PC-9 (cell line): ENCODE results near the gene C17orf100. TPM values are rescaled to one million over a fixed set of nuclear protein-coding genes. Genes with fewer than 3 reads are reported as not detected.
"Not testable (repeated sequence)": the region's sequence is repeated elsewhere in the genome, so short reads cannot be mapped to it uniquely, and the experiment has no call there.

ENCODE experiments used
- BruUV-seq: library from RNA; stranded (reverse); fragments of 400-500 nt; replicated peaks from 2 replicates; lab custom pipeline; 2021; lab: Mats Ljungman, UMichigan
- CTCF ChIA-PET: fragments of 300-600 bp; sonication (Branson Sonifier 250); formaldehyde crosslinking; loops from one replicate; lab custom pipeline; 2022; ENCODE audit warnings: antibody characterized with exemption; lab: Charles Lee
- POLR2A ChIA-PET: fragments of 300-600 bp; sonication (Branson Sonifier 250); formaldehyde crosslinking; loops from one replicate; lab custom pipeline; 2022; ENCODE audit warnings: antibody characterized with exemption; ENCODE audit not compliant: unreplicated experiment; lab: Charles Lee
- DNase-seq, 2 experiments: peaks; one replicate each; pipeline versions ENCODE4 v3.0.0 to v3.0.0-alpha.2; 2015 to 2022; ENCODE audit warnings: mixed read lengths in 1 of 2
- H2AFZ ChIP-seq: fragments of 200-600 bp; sonication (generic); 2 replicates; pipeline ENCODE4 v1.8.1; 2017; ENCODE audit warnings: antibody characterized with exemption
- H3F3A ChIP-seq: fragments of 200-600 bp; sonication (generic); 2 replicates; pipeline ENCODE4 v1.8.1; 2017; ENCODE audit warnings: antibody characterized with exemption, mild to moderate bottlenecking, low read depth; ENCODE audit not compliant: insufficient read depth
- H3K27ac ChIP-seq: fragments of 200-600 bp; sonication (generic); 2 replicates; pipeline ENCODE4 v1.6.1; 2016; ENCODE audit warnings: mixed run types
- H3K27me3 ChIP-seq: fragments of 200-600 bp; sonication (generic); 2 replicates; pipeline ENCODE4 v1.6.1; 2016; ENCODE audit warnings: low read depth, mixed run types; ENCODE audit not compliant: insufficient read depth
- H3K36me3 ChIP-seq: fragments of 200-600 bp; sonication (generic); 2 replicates; pipeline ENCODE4 v1.6.1; 2016; ENCODE audit warnings: low read depth, mixed run types
- H3K4me1 ChIP-seq: fragments of 200-600 bp; sonication (generic); replicated peaks from 2 replicates; pipeline ENCODE4 v1.6.1; 2016; ENCODE audit warnings: mixed run types; ENCODE audit not compliant: insufficient read depth
- H3K4me2 ChIP-seq: fragments of 200-600 bp; sonication (generic); 2 replicates; pipeline ENCODE4 v1.6.1; 2017; ENCODE audit warnings: mixed run types
- H3K4me3 ChIP-seq: fragments of 200-600 bp; sonication (generic); 2 replicates; pipeline ENCODE4 v1.6.1; 2016; ENCODE audit warnings: mixed run types
- H3K79me2 ChIP-seq: fragments of 200-600 bp; sonication (generic); 2 replicates; pipeline ENCODE4 v1.6.1; 2017; ENCODE audit warnings: low read depth, mixed run types
- H3K9me2 ChIP-seq: fragments of 200-600 bp; sonication (generic); 2 replicates; pipeline ENCODE4 v1.8.1; 2017; ENCODE audit warnings: mild to moderate bottlenecking; ENCODE audit not compliant: insufficient read depth
- H3K9me3 ChIP-seq: fragments of 200-600 bp; sonication (generic); 2 replicates; pipeline ENCODE4 v1.8.1; 2016; ENCODE audit warnings: low read depth; ENCODE audit not compliant: insufficient read depth
- H4K20me1 ChIP-seq: fragments of 200-600 bp; sonication (generic); 2 replicates; pipeline ENCODE4 v1.8.1; 2017; ENCODE audit not compliant: insufficient read depth
- EZH2 ChIP-seq: fragments of 200-600 bp; sonication (generic); IDR thresholded peaks from 2 replicates; pipeline ENCODE4 v1.8.0; 2017; ENCODE audit warnings: antibody characterized with exemption, low read depth
- intact Hi-C: fragments of 100-400 bp; cut with micrococcal nuclease; formaldehyde crosslinking; loops from one replicate; pipeline ENCODE4 v1.10.0; 2022; ENCODE audit not compliant: unreplicated experiment
- total RNA-seq: library from RNA; stranded (reverse); gene quantifications from 2 replicates; pipeline ENCODE4 v1.2.3, GENCODE V29; 2021
- TF ChIP-seq, protein P1 (sequence below): fragments of 200-600 bp; sonication (generic); conservative IDR thresholded peaks from 2 replicates; pipeline ENCODE4 v1.6.1; 2017; ENCODE audit warnings: mixed run types, antibody characterized with exemption, mild to moderate bottlenecking, moderate library complexity

Gene C17orf100
- total RNA-seq, 1 experiment from 2014 or later, result 4.4 TPM

DNA sequence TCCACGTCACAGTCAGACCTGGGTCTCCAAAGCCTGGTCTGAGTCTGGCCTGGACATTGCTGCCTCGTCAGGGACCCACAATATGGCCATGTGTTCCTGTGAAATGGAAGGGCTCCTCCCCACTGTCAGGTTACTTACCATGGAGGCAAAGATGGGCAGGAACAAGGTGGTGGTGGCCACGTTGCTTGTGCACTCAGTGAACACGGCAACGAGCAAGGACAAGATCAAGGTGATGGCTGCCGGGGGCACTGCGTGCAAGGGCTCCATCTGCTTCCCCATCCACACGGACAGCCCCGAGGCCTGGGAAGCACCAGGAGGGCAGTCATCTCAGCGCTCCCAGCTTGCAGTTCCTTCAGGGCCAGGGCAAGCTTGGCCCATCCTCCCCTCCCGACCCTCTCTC, 39.1 kb downstream of the C17orf100 start:
- peaks cover 12% of the 10 kb centered on the region; the same call in 1 of the 2 replicates for H3K27me3 ChIP-seq
- H3K27ac ChIP-seq, result no peak overlapping the region
- no peaks in the 10 kb centered on the region for H3K9me3 ChIP-seq
- no peaks in the 10 kb centered on the region for H3K36me3 ChIP-seq
- no peaks in the 10 kb centered on the region for H4K20me1 ChIP-seq
- no peaks in the 10 kb centered on the region for H3F3A ChIP-seq
- intact Hi-C loops, result no loop called here
- POLR2A ChIA-PET, result no interaction called here
- H2AFZ ChIP-seq, result no peak overlapping the region
- no peak for DNase-seq
- no peak overlapping the region for H3K4me2 ChIP-seq
- CTCF ChIA-PET, result no interaction called here
- BruUV-seq, result no TSS peak
- TF ChIP-seq, protein P1, sequence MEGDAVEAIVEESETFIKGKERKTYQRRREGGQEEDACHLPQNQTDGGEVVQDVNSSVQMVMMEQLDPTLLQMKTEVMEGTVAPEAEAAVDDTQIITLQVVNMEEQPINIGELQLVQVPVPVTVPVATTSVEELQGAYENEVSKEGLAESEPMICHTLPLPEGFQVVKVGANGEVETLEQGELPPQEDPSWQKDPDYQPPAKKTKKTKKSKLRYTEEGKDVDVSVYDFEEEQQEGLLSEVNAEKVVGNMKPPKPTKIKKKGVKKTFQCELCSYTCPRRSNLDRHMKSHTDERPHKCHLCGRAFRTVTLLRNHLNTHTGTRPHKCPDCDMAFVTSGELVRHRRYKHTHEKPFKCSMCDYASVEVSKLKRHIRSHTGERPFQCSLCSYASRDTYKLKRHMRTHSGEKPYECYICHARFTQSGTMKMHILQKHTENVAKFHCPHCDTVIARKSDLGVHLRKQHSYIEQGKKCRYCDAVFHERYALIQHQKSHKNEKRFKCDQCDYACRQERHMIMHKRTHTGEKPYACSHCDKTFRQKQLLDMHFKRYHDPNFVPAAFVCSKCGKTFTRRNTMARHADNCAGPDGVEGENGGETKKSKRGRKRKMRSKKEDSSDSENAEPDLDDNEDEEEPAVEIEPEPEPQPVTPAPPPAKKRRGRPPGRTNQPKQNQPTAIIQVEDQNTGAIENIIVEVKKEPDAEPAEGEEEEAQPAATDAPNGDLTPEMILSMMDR, result no peak
- no peak for TF ChIP-seq EZH2
- no peaks in the 10 kb centered on the region for H3K4me1 ChIP-seq
- H3K9me2 ChIP-seq, result no peaks in the 10 kb centered on the region
- no peak overlapping the region for H3K4me3 ChIP-seq
- H3K79me2 ChIP-seq, result no peaks in the 10 kb centered on the region

DNA sequence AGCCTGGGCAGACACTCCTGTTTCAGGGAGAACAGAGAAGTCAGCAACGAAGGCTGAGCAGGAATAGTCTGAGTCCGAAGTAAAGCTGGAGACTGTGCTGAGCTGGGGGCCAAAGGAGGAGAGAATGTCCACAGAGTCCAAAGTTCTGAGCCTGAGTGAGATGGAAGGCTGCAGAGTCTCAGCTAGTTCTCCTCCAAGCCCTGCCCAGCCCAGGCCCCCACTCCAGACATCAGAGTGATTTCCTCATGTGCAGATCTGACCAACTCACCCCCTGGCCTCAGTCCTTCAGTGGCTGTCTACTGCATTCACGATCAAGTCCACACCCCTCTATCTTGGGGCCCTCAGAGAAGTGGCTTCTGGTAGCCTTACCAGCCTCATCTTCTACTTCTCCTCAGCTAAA, 40.0 kb downstream of the C17orf100 start:
- BruUV-seq, result no TSS peak
- H2AFZ ChIP-seq, result no peak overlapping the region
- H3K4me1 ChIP-seq, result no peaks in the 10 kb centered on the region
- no peak for DNase-seq
- no peaks in the 10 kb centered on the region for H3K9me2 ChIP-seq
- H3K79me2 ChIP-seq, result no peaks in the 10 kb centered on the region
- no peak overlapping the region for H3K4me3 ChIP-seq
- intact Hi-C loops, result no loop called here
- no peaks in the 10 kb centered on the region for H3F3A ChIP-seq
- no peaks in the 10 kb centered on the region for H4K20me1 ChIP-seq
- no peaks in the 10 kb centered on the region for H3K36me3 ChIP-seq
- TF ChIP-seq, protein P1, result no peak
- no peak for TF ChIP-seq EZH2
- ChIA-PET POLR2A (no interaction called here), CTCF (interaction anchor here (0.5 to 0.6 kb wide), 2 partner anchors 21 to 314 kb away, joined by 3 to 5 read pairs; no protein-coding TSS in a partner anchor)
- H3K27me3 ChIP-seq, result peaks cover 12% of the 10 kb centered on the region; the same call in 1 of the 2 replicates
- no peak overlapping the region for H3K4me2 ChIP-seq
- no peak overlapping the region for H3K27ac ChIP-seq
- no peaks in the 10 kb centered on the region for H3K9me3 ChIP-seq

DNA sequence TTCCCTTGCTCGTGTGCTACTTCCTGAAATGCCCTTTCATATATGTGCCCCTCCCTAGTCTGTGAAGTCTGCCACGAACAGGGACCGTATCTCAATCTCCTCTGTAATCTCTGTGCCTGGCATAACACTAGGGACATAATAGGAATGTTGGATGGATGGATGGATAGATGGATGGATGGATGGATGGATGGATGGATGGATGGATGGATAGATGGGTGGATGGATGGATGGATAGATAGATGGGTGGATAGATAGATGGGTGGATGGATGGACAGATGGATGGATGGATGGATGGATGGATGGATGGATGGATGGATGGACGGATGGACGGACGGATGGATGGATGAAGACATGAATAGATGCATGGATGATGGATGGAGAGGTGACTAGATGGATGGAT, 40.4 kb downstream of the C17orf100 start:
- CTCF ChIA-PET, H3K4me1 ChIP-seq: not testable (repeated sequence)

DNA sequence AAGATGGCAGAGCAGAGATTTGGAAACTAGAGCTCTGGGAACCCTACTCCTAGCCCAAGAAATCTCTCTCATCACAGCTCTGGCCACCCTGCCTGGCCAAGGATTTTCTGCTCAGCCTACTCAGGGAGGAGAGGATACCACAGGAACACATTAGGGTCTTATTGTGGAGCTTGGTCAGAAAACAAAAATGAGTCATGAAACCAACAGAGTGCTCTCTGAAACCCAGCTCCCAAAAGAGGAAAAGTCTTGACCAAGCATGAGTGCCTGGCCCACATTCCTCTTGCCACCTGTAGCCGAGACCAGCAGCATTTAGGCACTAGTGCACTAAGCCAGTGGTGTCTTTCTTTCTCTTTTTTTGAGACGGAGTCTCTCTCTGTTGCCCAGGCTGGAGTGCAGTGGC, 43.5 kb downstream of the C17orf100 start:
- H3K36me3 ChIP-seq, result no peaks in the 10 kb centered on the region
- peaks cover 12% of the 10 kb centered on the region; the same call in 1 of the 2 replicates for H3K27me3 ChIP-seq
- no TSS peak for BruUV-seq
- H4K20me1 ChIP-seq, result no peaks in the 10 kb centered on the region
- ChIA-PET POLR2A (no interaction called here), CTCF (interaction anchor here (0.5 kb wide), 1 partner anchor 25 kb away, joined by 3 read pairs; no protein-coding TSS in a partner anchor)
- DNase-seq, result peak in 1 of 2 experiments; percentile 3
- peaks cover 10% of the 10 kb centered on the region for H3K4me1 ChIP-seq
- no peaks in the 10 kb centered on the region for H3K9me3 ChIP-seq
- H3F3A ChIP-seq, result no peaks in the 10 kb centered on the region
- H3K4me2 ChIP-seq, result no peak overlapping the region
- intact Hi-C loops, result no loop called here
- H3K79me2 ChIP-seq, result no peaks in the 10 kb centered on the region
- no peak overlapping the region for H2AFZ ChIP-seq
- no peak for TF ChIP-seq EZH2
- TF ChIP-seq, protein P1, result no peak
- H3K4me3 ChIP-seq, result no peak overlapping the region
- H3K9me2 ChIP-seq, result no peaks in the 10 kb centered on the region
- H3K27ac ChIP-seq, result no peak overlapping the region

More for the DNA sequence above, 40.4 kb downstream of the C17orf100 start:
- DNase-seq, H3K27ac ChIP-seq, intact Hi-C loops, BruUV-seq, H3F3A ChIP-seq, POLR2A ChIA-PET, H3K36me3 ChIP-seq, H3K9me3 ChIP-seq, H3K4me3 ChIP-seq, H3K4me2 ChIP-seq, H4K20me1 ChIP-seq, H3K79me2 ChIP-seq, H2AFZ ChIP-seq, H3K9me2 ChIP-seq: not testable (repeated sequence)
- H3K27me3 ChIP-seq, result peaks cover 12% of the 10 kb centered on the region; the same call in 1 of the 2 replicates
